NT2/D1 (cell line): ENCODE data around the gene CNTLN.

Experiments
- SUZ12 ChIP-seq: IDR thresholded peaks from 2 replicates; pipeline ENCODE4 v1.6.1; 2011; ENCODE audit not compliant: insufficient read length, insufficient read depth; ENCODE audit errors: extremely low read depth
- ZNF274 ChIP-seq: IDR thresholded peaks from 2 replicates; pipeline ENCODE4 v1.6.1; 2011; ENCODE audit warnings: mild to moderate bottlenecking, low read depth, low read length

DNA sequence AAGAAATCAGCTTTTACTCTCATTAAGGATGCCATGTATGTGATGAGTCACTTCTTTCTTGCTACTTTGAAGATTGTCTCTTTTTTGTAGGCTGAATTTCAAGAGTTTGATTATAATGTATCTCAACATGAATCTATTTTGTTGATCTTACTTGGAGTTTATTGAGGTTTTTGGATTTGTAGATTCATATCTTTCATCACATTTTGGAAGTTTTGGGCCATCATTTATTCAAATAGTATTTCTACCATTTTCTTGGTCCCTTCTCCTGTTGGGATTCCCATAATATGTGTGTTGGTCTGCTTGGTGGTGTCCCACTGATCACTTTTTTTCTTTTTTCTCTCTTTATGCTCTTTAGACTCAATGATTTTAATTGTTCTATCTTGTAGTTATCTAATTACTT is 116.3 kb downstream of the CNTLN start:
- no peak for TF ChIP-seq ZNF274
- TF ChIP-seq SUZ12: no peak
